HL-60 (cell line): ENCODE results near the gene ATP8A1.

Source experiments
- CTCF ChIP-seq: IDR thresholded peaks from one replicate; pipeline ENCODE4 v1.5.1; 2011; ENCODE audit warnings: low read length, control low read depth, inconsistent platforms; ENCODE audit not compliant: insufficient read depth
- POLR2AphosphoS5 ChIP-seq: IDR thresholded peaks from 2 replicates; pipeline ENCODE4 v1.6.1; 2012; ENCODE audit warnings: low read depth
- SPI1 ChIP-seq: IDR thresholded peaks from 2 replicates; pipeline ENCODE4 v1.6.1; 2012; ENCODE audit warnings: low read depth, mild to moderate bottlenecking, borderline replicate concordance

GRCh38 chr4:42615131-42615763, 41.7 kb downstream of the ATP8A1 start:
- TF ChIP-seq CTCF, result no peak
- no peak for TF ChIP-seq SPI1
- TF ChIP-seq POLR2AphosphoS5, result no peak
